H9 (cell line): ENCODE measurements around the gene PTPN13. TPM values are rescaled to one million over a fixed set of nuclear protein-coding genes. Genes with fewer than 3 reads are reported as not detected.

Source experiments
- DNase-seq: peaks from one replicate; pipeline ENCODE4 v3.0.0-alpha.2; 2017
- H2AFZ ChIP-seq: one replicate; pipeline ENCODE4 v1.6.1; 2013; ENCODE audit warnings: mild to moderate bottlenecking, low read length, control low read depth, moderate library complexity
- H2AK5ac ChIP-seq: 2 replicates; pipeline ENCODE4 v1.6.1; 2013; ENCODE audit warnings: low read length, control low read depth, mixed read lengths; ENCODE audit not compliant: insufficient read length
- H2BK120ac ChIP-seq: one replicate; pipeline ENCODE4 v1.6.1; 2013; ENCODE audit warnings: low read depth, mild to moderate bottlenecking, low read length, control low read depth, inconsistent platforms; ENCODE audit not compliant: poor library complexity, severe bottlenecking
- H2BK12ac ChIP-seq: 2 replicates; pipeline ENCODE4 v1.6.1; 2013; ENCODE audit warnings: low read length, control low read depth, mixed read lengths, low read depth; ENCODE audit not compliant: insufficient read length
- H2BK15ac ChIP-seq: 2 replicates; pipeline ENCODE4 v1.6.1; 2013; ENCODE audit warnings: low read depth, low read length, control low read depth
- H2BK20ac ChIP-seq: one replicate; pipeline ENCODE4 v1.6.1; 2013; ENCODE audit warnings: low read depth, mild to moderate bottlenecking, low read length, control low read depth, inconsistent platforms; ENCODE audit not compliant: poor library complexity, severe bottlenecking
- H2BK5ac ChIP-seq: 2 replicates; pipeline ENCODE4 v1.6.1; 2013; ENCODE audit warnings: low read length, control low read depth, mixed read lengths; ENCODE audit not compliant: insufficient read length
- H3K14ac ChIP-seq: 2 replicates; pipeline ENCODE4 v1.6.1; 2013; ENCODE audit warnings: low read length, control low read depth; ENCODE audit not compliant: insufficient read depth
- H3K18ac ChIP-seq: 2 replicates; pipeline ENCODE4 v1.6.1; 2013; ENCODE audit warnings: low read depth, mild to moderate bottlenecking, mixed read lengths, low read length, control low read depth; ENCODE audit not compliant: insufficient read length
- H3K23ac ChIP-seq: 2 replicates; pipeline ENCODE4 v1.6.1; 2013; ENCODE audit warnings: low read length, control low read depth, mixed read lengths, low read depth; ENCODE audit not compliant: insufficient read length
- H3K23me2 ChIP-seq: 2 replicates; pipeline ENCODE4 v1.6.1; 2013; ENCODE audit warnings: low read depth, mild to moderate bottlenecking, mixed read lengths, low read length, control low read depth; ENCODE audit not compliant: insufficient read length, poor library complexity, severe bottlenecking
- H3K27ac ChIP-seq: 2 replicates; pipeline ENCODE4 v1.5.1; 2013; ENCODE audit warnings: low read length, control low read depth, mixed read lengths, low read depth; ENCODE audit not compliant: insufficient read length
- H3K27me3 ChIP-seq: 2 replicates; pipeline ENCODE4 v1.6.1; 2013; ENCODE audit warnings: low read length, control low read depth, inconsistent platforms; ENCODE audit not compliant: insufficient read depth
- H3K4ac ChIP-seq: 2 replicates; pipeline ENCODE4 v1.6.1; 2013; ENCODE audit warnings: low read depth, mild to moderate bottlenecking, control low read depth, inconsistent platforms, low read length, moderate library complexity
- H3K4me1 ChIP-seq: 2 replicates; pipeline ENCODE4 v1.6.1; 2013; ENCODE audit warnings: low read length, control low read depth, inconsistent platforms; ENCODE audit not compliant: insufficient read depth
- H3K4me2 ChIP-seq: 2 replicates; pipeline ENCODE4 v1.6.1; 2013; ENCODE audit warnings: low read length, control low read depth, mixed read lengths; ENCODE audit not compliant: insufficient read length, insufficient read depth
- H3K56ac ChIP-seq: 2 replicates; pipeline ENCODE4 v1.6.1; 2013; ENCODE audit warnings: low read depth, mild to moderate bottlenecking, mixed read lengths, low read length, control low read depth; ENCODE audit not compliant: insufficient read length
- H3K79me1 ChIP-seq: 2 replicates; pipeline ENCODE4 v1.6.1; 2013; ENCODE audit warnings: low read depth, mild to moderate bottlenecking, moderate library complexity, low read length, control low read depth, inconsistent platforms; ENCODE audit not compliant: insufficient read depth, poor library complexity, severe bottlenecking
- H3K79me2 ChIP-seq: 2 replicates; pipeline ENCODE4 v1.6.1; 2013; ENCODE audit warnings: low read length, control low read depth, inconsistent platforms; ENCODE audit not compliant: insufficient read depth
- H3K9ac ChIP-seq: 2 replicates; pipeline ENCODE4 v1.6.1; 2013; ENCODE audit warnings: low read length, control low read depth, mixed read lengths; ENCODE audit not compliant: insufficient read length; ENCODE audit errors: extremely low read depth
- H3K9me3 ChIP-seq: one replicate; pipeline ENCODE4 v1.6.1; 2013; ENCODE audit warnings: low read depth, low read length, inconsistent platforms; ENCODE audit not compliant: control insufficient read depth
- H3T11ph ChIP-seq: one replicate; pipeline ENCODE4 v1.6.1; 2013; ENCODE audit warnings: mild to moderate bottlenecking, low read length, control low read depth, inconsistent platforms
- H4K20me1 ChIP-seq: one replicate; pipeline ENCODE4 v1.6.1; 2013; ENCODE audit not compliant: control insufficient read depth, insufficient read length, insufficient read depth
- H4K5ac ChIP-seq: 2 replicates; pipeline ENCODE4 v1.6.1; 2013; ENCODE audit warnings: low read depth, mild to moderate bottlenecking, mixed read lengths, low read length, control low read depth; ENCODE audit not compliant: insufficient read length
- H4K8ac ChIP-seq: replicated peaks from 2 replicates; pipeline ENCODE4 v1.6.1; 2013; ENCODE audit warnings: low read length, control low read depth, mixed read lengths, low read depth; ENCODE audit not compliant: insufficient read length
- H4K91ac ChIP-seq: 2 replicates; pipeline ENCODE4 v1.6.1; 2013; ENCODE audit warnings: low read depth, mild to moderate bottlenecking, moderate library complexity, mixed read lengths, low read length, control low read depth; ENCODE audit not compliant: insufficient read length
- H3K27ac Mint-ChIP-seq, 3 experiments: 2 replicates in 2 of 3; 3 replicates in 1 of 3; pipeline ENCODE4 v1.8.0; 2020 to 2021; ENCODE audit warnings: mixed read lengths in 3 of 3, mild to moderate bottlenecking in 1 of 3, moderate library complexity in 1 of 3
- H3K27me3 Mint-ChIP-seq: 2 replicates; pipeline ENCODE4 v1.8.0; 2021; ENCODE audit warnings: low read depth, mild to moderate bottlenecking, moderate library complexity, mixed read lengths
- H3K36me3 Mint-ChIP-seq, 3 experiments: 2 replicates in 2 of 3; 3 replicates in 1 of 3; pipeline ENCODE4 v1.8.0; 2020 to 2021; ENCODE audit warnings: low read depth in 3 of 3, mixed read lengths in 3 of 3; ENCODE audit not compliant: insufficient read depth in 1 of 3
- H3K4me1 Mint-ChIP-seq, 2 experiments: 2 replicates each; pipeline ENCODE4 v1.8.0; 2020; ENCODE audit warnings: mixed read lengths in 2 of 2
- H3K4me3 Mint-ChIP-seq, 2 experiments: 2 replicates in 1 of 2; 3 replicates in 1 of 2; pipeline ENCODE4 v1.8.0; 2020 to 2021; ENCODE audit warnings: mild to moderate bottlenecking in 2 of 2, mixed read lengths in 2 of 2, moderate library complexity in 1 of 2
- H3K9me3 Mint-ChIP-seq, 2 experiments: 2 replicates in 1 of 2; 3 replicates in 1 of 2; pipeline ENCODE4 v1.8.0; 2020; ENCODE audit warnings: mild to moderate bottlenecking in 2 of 2, mixed read lengths in 2 of 2, moderate library complexity in 1 of 2
- WGBS: extraction: QIAGEN DNeasy Blood & Tissue Kit; methylation state at CpG from one replicate; pipeline ENCODE4 v1.1.7; 2013; ENCODE audit warnings: missing lambda C conversion rate, low lambda C conversion rate, mixed read lengths; ENCODE audit not compliant: insufficient read length; ENCODE audit errors: extremely low coverage; 5-methylcytosine and 5-hydroxymethylcytosine counted together
- total RNA-seq: library from RNA; stranded (reverse); gene quantifications from 2 replicates; pipeline ENCODE4 v1.2.1, GENCODE V29; 2021
- TF ChIP-seq, protein P1 (sequence below): fragments of 200-600 bp; sonication (generic); conservative IDR thresholded peaks from 3 replicates; pipeline ENCODE4 v1.8.0; 2021; ENCODE audit warnings: antibody characterized with exemption, mild to moderate bottlenecking

Gene PTPN13
- total RNA-seq, 1 experiment from 2014 or later = 34.9 TPM

- no peak overlapping the region for H3K9ac ChIP-seq
- no peak overlapping the region for H2BK12ac ChIP-seq
- H3K4ac ChIP-seq = no peak overlapping the region
- H3K27ac ChIP-seq = no peak overlapping the region
- H2BK15ac ChIP-seq = no peak overlapping the region
- no peak overlapping the region for H3K56ac ChIP-seq
- H3T11ph ChIP-seq = no peak overlapping the region
- Mint-ChIP-seq H3K4me3 (no peak overlapping the region), H3K4me1 (peaks cover 2% of the 10 kb centered on the region in 2 experiments; a peak in 2 of 4 replicates), H3K9me3 (no peaks in the 10 kb centered on the region), H3K27me3 (no peaks in the 10 kb centered on the region), H3K27ac (no peak overlapping the region), H3K36me3 (peaks cover under 1 to 21% (median 21%) of the 10 kb centered on the region in 3 experiments; a peak in 6 of 7 replicates)
- H4K5ac ChIP-seq = no peak overlapping the region
- no peak overlapping the region for H4K8ac ChIP-seq
- no peak for DNase-seq
- no peaks in the 10 kb centered on the region for H3K79me1 ChIP-seq
- no peaks in the 10 kb centered on the region for H3K79me2 ChIP-seq
- H4K91ac ChIP-seq = no peak overlapping the region
- H2BK20ac ChIP-seq = no peak overlapping the region
- H3K27me3 ChIP-seq = no peaks in the 10 kb centered on the region
- no peak overlapping the region for H3K23ac ChIP-seq
- WGBS = no CpG with 5 or more reads among the region's 2 CpGs
- H3K18ac ChIP-seq = no peak overlapping the region
- H2BK5ac ChIP-seq = no peak overlapping the region
- H3K4me1 ChIP-seq = no peaks in the 10 kb centered on the region
- TF ChIP-seq, protein P1, sequence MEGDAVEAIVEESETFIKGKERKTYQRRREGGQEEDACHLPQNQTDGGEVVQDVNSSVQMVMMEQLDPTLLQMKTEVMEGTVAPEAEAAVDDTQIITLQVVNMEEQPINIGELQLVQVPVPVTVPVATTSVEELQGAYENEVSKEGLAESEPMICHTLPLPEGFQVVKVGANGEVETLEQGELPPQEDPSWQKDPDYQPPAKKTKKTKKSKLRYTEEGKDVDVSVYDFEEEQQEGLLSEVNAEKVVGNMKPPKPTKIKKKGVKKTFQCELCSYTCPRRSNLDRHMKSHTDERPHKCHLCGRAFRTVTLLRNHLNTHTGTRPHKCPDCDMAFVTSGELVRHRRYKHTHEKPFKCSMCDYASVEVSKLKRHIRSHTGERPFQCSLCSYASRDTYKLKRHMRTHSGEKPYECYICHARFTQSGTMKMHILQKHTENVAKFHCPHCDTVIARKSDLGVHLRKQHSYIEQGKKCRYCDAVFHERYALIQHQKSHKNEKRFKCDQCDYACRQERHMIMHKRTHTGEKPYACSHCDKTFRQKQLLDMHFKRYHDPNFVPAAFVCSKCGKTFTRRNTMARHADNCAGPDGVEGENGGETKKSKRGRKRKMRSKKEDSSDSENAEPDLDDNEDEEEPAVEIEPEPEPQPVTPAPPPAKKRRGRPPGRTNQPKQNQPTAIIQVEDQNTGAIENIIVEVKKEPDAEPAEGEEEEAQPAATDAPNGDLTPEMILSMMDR = no peak
- no peak overlapping the region for H3K4me2 ChIP-seq
- no peaks in the 10 kb centered on the region for H3K23me2 ChIP-seq
- H3K14ac ChIP-seq = no peak overlapping the region
- H4K20me1 ChIP-seq = no peaks in the 10 kb centered on the region
- no peak overlapping the region for H2AFZ ChIP-seq
- H2AK5ac ChIP-seq = no peak overlapping the region
- no peaks in the 10 kb centered on the region for H3K9me3 ChIP-seq
- H2BK120ac ChIP-seq = no peak overlapping the region
Observed at GRCh38 chr4:86755388-86755787, 161.3 kb downstream of the PTPN13 start.
